Effector CD4-positive, alpha-beta T cell (primary cell): Measurements from ENCODE around the gene VGF.

Experiments
- DNase-seq: peaks from one replicate; pipeline ENCODE4 v3.0.0-alpha.2; 2020

Gene VGF

GRCh38 chr7:101185258-101185839 is 20.0 kb upstream of the VGF start:
- no peak for DNase-seq

DNA sequence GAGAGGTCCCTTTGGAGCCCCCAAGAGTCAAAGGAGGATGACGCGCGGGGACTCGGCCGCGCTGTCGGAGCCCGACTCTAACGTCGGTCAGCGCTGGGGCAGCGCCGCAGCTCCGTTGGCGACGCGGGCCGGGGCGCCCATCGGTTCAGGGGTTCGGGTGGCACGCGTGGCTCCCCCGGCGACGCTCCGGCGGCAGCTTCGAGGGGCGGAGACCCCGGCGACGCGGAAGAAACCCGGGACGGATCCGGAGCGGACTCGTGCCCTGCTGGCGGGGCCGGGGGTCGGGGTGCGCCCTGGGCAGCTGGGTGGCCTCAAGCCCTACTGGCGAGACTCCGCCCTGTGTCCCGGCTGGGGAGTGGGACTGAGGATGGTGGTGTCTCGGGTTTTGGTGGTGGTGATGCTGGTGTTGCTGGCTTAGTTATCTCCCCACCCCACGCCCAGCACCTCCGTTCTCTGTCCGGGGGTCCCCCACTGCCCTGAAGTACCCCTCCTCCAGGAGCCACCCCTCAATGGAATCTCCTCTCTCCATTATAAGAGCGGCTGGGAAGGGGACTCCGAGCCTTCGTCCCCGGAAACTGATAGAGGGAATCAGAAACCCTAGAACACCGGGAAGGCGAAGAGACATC is 14.9 kb upstream of the VGF start, which contains the start of gene NAT16:
Gene NAT16 (minus strand): TSS at position 164 of the 626 bp plus-strand sequence. CDS start 5,486 bp downstream, outside the sequence.
- no peak for DNase-seq

DNA sequence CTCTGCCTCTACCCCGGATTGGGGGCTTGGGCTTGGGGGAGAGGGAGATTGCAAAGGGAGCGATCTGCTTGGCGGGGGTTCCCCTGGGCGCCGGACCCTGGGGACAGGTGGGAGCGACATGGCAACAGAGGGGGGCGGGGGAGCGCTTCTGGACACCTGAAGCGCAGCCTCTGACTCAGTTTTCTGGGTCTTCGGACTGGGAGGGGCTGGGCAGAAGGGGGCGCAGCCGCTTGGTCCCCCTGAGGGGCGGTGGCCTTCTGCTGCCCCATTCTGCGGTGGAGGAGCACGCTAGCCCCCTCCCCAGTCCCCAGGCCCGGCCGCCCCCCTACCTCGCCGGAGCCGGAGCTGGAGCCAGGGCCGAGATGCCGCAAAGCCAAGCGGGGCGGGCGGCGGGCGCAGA is 14.3 kb upstream of the VGF start:
- no peak for DNase-seq

DNA sequence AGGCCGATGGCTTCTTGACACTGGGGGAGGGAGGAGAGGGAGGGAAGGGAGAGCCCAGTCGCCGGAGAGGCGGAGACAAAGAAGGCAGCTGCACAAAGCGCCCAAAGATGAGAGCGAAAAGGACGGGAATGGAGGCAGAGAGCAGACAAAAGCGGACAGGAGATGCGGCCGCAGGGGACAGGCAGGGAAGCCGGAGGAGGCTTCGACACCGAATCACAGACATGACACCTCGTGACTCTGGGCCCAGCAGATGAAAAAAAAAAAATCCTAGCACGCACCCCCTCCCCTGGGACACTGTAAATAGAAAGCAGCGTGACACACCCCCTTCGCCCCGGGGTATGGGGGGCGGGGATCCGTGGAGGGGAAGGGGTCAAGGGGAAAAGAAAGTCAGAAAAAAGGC is 13.7 kb upstream of the VGF start:
- DNase-seq, result no peak

DNA sequence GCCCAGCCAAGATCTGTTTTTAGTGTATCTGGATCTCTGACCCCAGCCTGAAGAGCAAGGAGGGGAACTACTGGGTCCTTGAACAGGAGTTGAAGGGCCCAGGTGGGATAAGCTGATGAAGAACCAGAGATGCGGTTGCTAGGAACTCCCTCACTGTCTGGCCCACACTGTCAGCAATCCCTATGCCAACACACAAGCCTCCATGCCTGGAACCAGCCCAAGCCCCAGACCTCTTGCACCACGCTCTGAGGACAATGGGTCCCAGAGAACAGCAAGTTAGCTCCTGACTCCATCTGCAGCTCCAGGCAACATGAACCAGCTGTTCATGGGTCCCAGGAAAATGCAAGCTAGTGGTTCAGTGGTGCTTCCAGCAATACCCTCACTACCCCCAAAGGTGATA is 12.3 kb upstream of the VGF start:
- DNase-seq, result no peak

DNA sequence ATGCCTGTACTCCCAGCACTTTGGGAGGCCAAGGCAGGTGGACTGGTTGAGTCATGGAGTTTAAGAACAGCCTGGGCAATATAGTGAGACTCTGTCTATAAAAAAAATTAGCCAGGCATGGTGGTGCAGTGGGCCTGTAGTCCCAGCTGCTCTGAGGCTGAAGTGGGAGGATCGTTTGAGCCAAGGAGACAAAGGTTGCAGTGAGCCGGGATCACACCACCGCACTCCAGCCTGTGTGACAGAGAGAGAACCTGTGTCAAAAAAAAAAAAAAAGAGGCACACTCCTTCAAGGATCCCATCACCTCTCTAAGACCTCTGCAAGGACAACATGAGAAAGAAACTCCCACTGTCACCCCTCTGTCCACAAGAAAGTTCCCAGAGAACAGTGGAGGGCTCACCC is 10.3 kb upstream of the VGF start:
- DNase-seq, result no peak

GRCh38 chr7:101174322-101174854 is 9.0 kb upstream of the VGF start:
- DNase-seq, result no peak

DNA sequence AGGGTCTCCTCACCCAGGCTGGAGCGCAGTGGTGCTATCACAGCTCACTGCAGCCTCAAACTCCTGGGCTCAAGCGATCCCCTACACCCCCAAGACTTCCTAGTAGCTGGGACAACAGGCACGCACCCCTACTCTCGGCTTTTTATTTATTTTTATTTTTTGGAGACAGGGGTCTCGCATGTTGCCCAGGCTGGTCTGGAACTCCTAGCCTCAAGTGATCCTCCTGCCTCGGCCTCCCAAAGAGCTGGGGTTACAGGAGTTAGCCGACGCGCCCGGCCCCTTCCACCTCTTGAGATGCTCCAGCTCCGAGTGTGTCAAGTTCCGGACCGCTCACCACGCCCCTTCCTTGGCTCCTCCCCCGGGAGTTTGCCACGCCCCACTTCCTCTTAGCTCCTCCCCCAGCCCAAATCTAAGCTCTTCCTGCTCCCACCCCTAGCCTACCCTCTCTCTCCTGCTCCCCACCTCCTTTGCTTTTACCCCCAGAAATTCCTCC is 8.4 kb upstream of the VGF start:
- DNase-seq, result peak; percentile 34

GRCh38 chr7:101172854-101173751 is 7.7 kb upstream of the VGF start:
- DNase-seq, result no peak

- no peak for DNase-seq
Observed at GRCh38 chr7:101172005-101172853, 6.9 kb upstream of the VGF start.

- no peak for DNase-seq
Observed at GRCh38 chr7:101171442-101171837, 6.1 kb upstream of the VGF start.

DNA sequence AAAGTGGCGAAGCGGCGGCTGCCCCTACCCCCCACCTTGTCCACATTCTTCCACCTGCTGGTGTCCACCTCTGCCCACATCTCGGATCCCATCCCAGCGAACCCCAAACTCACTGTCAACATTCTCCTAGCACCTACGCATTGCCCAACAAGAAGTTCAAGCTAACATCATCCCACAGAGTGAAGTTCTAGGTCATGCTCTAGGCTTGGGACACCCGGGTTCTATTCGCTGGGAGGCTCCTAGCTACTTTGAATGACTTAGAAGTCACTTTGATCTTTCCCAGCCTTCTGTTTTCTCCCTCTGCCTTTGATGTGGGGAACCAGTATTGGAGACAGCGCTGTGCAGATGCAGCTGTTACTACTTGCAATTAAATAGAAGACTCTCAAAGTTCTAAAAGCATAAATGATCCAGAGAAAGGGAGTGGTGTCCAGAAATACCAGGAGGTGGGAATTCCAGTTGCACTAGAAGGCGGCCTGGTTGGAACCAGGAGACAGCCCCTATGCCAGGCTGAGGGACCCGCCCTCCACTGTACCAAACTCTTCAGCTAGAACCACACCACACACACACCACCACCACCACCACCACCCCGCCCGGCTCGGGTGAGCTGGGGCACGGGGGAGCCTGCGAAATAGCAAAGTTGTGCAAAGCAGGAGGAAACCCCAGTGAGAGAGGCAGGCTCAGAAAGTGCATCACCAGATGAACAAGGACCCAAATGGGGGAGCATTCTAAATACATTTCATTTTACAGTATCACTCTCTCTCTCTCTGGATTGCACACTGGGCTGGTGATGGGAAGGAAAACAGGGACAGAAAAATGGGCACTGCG is 5.5 kb upstream of the VGF start:
- DNase-seq, result no peak

- DNase-seq, result peak; percentile 71
Observed at GRCh38 chr7:101169838-101170551, 4.6 kb upstream of the VGF start.

DNA sequence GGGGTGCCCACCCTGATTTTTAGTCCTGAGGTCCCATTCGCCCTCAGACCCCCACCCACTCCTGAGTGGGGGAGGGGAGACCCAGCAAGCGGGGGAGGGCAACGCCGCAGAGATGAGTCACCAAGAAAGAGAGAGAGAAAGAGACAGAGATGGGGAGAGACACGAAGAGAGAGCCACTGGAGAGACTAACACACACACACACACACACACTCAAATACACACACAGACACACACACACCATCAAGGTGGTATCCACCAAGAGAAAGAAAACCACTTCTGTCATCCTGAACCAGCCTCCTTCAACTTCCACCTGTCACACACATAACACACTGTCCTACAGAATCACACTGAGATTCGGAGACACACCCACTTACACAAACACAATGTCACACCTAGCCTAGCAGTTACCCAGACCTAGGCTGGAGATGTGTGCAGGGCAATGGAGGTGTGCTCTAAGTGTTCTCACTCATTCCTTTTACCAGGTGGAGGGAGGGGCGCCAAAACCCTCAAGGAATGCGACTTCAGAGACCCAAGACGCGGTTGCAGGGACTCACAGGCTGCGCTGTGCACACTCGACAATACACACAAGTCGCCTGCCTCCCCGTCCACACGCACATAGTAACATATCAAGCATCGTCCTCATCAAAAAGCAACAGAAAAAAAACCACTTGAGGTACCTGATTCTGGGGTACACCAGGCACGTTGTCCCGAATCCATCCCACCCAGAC is 3.9 kb upstream of the VGF start:
- no peak for DNase-seq

DNA sequence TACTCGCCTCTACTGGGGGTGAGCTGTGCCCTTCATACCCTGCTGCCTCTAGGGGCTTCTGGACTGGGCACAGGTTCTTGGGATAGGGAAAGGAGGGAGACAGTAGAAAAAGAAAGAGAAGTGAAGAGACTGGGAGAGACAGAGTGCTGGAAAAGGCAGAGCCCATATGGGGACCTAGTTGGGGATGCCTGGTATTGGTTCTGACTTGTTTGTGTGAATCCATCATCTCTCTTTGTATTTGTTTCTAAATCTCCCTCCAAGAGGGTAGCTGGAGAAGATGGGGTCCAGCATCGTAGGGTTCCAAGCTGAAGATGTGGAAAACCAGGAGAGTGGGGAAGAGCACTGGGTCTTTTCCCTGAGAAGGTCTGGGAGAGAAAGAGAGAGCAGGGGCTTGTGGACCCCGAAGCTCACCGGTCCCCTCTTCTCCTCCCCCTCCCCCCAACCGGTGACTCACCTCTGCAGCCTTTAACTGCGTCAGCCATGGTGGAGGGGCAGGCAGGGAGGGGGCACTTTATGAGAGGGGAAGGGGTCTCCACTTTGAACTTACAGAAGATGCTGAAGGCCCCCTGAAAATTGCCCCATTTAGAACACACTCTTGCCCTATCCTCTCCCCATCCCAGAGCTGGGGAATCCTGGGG is 3.2 kb upstream of the VGF start:
- no peak for DNase-seq

GRCh38 chr7:101167645-101168411 is 2.5 kb upstream of the VGF start:
- no peak for DNase-seq

DNA sequence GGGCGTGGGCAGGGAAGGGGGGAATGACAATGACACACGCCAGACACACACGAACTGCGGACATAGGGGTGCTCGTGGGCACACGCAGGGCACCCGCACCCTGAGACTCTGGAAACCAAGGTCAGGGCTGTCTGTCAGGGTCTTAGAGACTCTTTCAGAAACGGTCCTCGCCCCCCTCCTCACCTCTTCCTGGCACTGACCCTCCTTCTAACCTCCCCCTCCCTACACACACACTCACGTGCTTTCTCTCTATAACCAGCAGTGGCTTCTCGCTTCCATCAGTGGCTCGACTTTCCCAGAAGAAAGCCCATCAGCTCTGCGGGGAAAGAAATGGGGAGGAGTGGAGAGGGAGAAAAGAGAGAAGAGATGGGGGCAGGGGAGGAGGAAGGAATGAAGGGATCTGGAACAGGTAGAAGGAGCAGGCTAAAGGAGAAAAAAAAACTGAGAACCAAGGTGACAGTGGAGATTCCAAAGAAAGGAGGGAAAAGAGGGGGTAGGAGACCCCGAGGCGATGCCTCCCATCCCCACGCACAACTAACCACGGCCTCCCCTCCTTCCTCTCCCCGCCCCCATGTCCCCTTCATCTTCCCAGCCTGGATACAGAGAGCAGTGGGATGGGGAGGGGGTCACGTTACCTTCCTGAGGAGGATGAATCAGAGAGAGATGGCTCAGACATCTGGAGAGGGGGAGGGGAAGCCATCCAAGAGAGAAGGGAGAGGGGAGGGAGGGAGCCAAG is 1.7 kb upstream of the VGF start:
- DNase-seq, result no peak

DNA sequence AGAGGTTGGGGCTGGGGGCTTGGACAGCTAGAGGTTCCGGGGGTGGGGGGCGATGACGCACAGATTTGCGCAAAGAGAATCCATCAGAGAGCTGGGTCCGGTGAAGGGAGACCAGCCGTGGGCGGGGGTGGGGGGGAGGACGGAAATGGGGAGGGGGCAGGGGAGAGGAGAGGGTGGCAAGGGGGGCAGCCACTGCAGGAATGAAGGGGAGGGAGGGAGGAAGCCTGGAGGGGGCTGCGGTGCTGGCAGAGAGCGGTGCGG is 1.2 kb upstream of the VGF start:
- no peak for DNase-seq
